ENCODE measurements around the gene SETBP1. TPM values are rescaled to one million over a fixed set of nuclear protein-coding genes. Genes with fewer than 3 reads are reported as not detected.

Gene SETBP1
- total RNA-seq, 1 donor, result 22.8 TPM

- no peak overlapping the region for H3K4me3 ChIP-seq (ENCODE audit: insufficient read depth, low read length)
- no peak overlapping the region for H2AFZ ChIP-seq (ENCODE audit: low read length)
- no peak overlapping the region for H3K4me2 ChIP-seq (ENCODE audit: insufficient read depth, low read length)
- no peak for DNase-seq (ENCODE audit: insufficient read length, low spot score, missing footprints)
- H3K36me3 ChIP-seq (ENCODE audit: insufficient read depth, low read length), result no peaks in the 10 kb centered on the region
- H4K20me1 ChIP-seq (ENCODE audit: insufficient read depth, low read length), result no peaks in the 10 kb centered on the region
- TF ChIP-seq CTCF (IDR thresholded peaks at IDR 0.05; ENCODE audit: extremely low read depth, low read depth, low read length), result no peak
- H3K9me3 ChIP-seq (ENCODE audit: low read depth, low read length), result no peaks in the 10 kb centered on the region
- no peaks in the 10 kb centered on the region for H3K79me2 ChIP-seq (ENCODE audit: insufficient read depth, low read length)
- no peaks in the 10 kb centered on the region for H3K4me1 ChIP-seq (ENCODE audit: insufficient read depth, low read length)
- no peaks in the 10 kb centered on the region for H3K27me3 ChIP-seq (ENCODE audit: insufficient read depth, low read length)
- no peak overlapping the region for H3K27ac ChIP-seq (ENCODE audit: low read depth, low read length)
Observed at GRCh38 chr18:44878335-44878734, 197.6 kb downstream of the SETBP1 start.

- no peaks in the 10 kb centered on the region for H3K79me2 ChIP-seq (ENCODE audit: insufficient read depth, low read length)
- no peak for TF ChIP-seq CTCF (IDR thresholded peaks at IDR 0.05; ENCODE audit: extremely low read depth, low read depth, low read length)
- no peak overlapping the region for H2AFZ ChIP-seq (ENCODE audit: low read length)
- H3K4me1 ChIP-seq (ENCODE audit: insufficient read depth, low read length), result no peaks in the 10 kb centered on the region
- H3K4me3 ChIP-seq (ENCODE audit: insufficient read depth, low read length), result no peak overlapping the region
- no peak for DNase-seq (ENCODE audit: insufficient read length, low spot score, missing footprints)
- no peak overlapping the region for H3K4me2 ChIP-seq (ENCODE audit: insufficient read depth, low read length)
- no peaks in the 10 kb centered on the region for H4K20me1 ChIP-seq (ENCODE audit: insufficient read depth, low read length)
- H3K27me3 ChIP-seq (ENCODE audit: insufficient read depth, low read length), result no peaks in the 10 kb centered on the region
- H3K36me3 ChIP-seq (ENCODE audit: insufficient read depth, low read length), result no peaks in the 10 kb centered on the region
- no peaks in the 10 kb centered on the region for H3K9me3 ChIP-seq (ENCODE audit: low read depth, low read length)
- no peak overlapping the region for H3K27ac ChIP-seq (ENCODE audit: low read depth, low read length)
Observed at GRCh38 chr18:44880170-44880569, 199.5 kb downstream of the SETBP1 start.

GRCh38 chr18:44881461-44882162 is 200.9 kb downstream of the SETBP1 start:
- Histone ChIP-seq H3K4me2 (ENCODE audit: insufficient read depth, low read length) (no peak overlapping the region), H2AFZ (ENCODE audit: low read length) (no peak overlapping the region), H3K4me1 (ENCODE audit: insufficient read depth, low read length) (no peaks in the 10 kb centered on the region), H3K27me3 (ENCODE audit: insufficient read depth, low read length) (no peaks in the 10 kb centered on the region), H3K9me3 (ENCODE audit: low read depth, low read length) (no peaks in the 10 kb centered on the region), H3K4me3 (ENCODE audit: insufficient read depth, low read length) (no peak overlapping the region), H3K36me3 (ENCODE audit: insufficient read depth, low read length) (no peaks in the 10 kb centered on the region), H3K27ac (ENCODE audit: low read depth, low read length) (no peak overlapping the region), H4K20me1 (ENCODE audit: insufficient read depth, low read length) (no peaks in the 10 kb centered on the region), H3K79me2 (ENCODE audit: insufficient read depth, low read length) (no peaks in the 10 kb centered on the region)
- no peak for DNase-seq (ENCODE audit: insufficient read length, low spot score, missing footprints)
- TF ChIP-seq CTCF (IDR thresholded peaks at IDR 0.05; ENCODE audit: extremely low read depth, low read depth, low read length), result no peak

GRCh38 chr18:44882163-44882868 is 201.6 kb downstream of the SETBP1 start:
- no peak overlapping the region for H2AFZ ChIP-seq (ENCODE audit: low read length)
- no peaks in the 10 kb centered on the region for H3K9me3 ChIP-seq (ENCODE audit: low read depth, low read length)
- no peaks in the 10 kb centered on the region for H3K36me3 ChIP-seq (ENCODE audit: insufficient read depth, low read length)
- no peaks in the 10 kb centered on the region for H3K79me2 ChIP-seq (ENCODE audit: insufficient read depth, low read length)
- peaks cover 5% of the 10 kb centered on the region for H3K4me1 ChIP-seq (ENCODE audit: insufficient read depth, low read length)
- TF ChIP-seq CTCF (IDR thresholded peaks at IDR 0.05; ENCODE audit: extremely low read depth, low read depth, low read length), result no peak
- no peaks in the 10 kb centered on the region for H4K20me1 ChIP-seq (ENCODE audit: insufficient read depth, low read length)
- H3K4me2 ChIP-seq (ENCODE audit: insufficient read depth, low read length), result no peak overlapping the region
- no peak overlapping the region for H3K27ac ChIP-seq (ENCODE audit: low read depth, low read length)
- no peaks in the 10 kb centered on the region for H3K27me3 ChIP-seq (ENCODE audit: insufficient read depth, low read length)
- no peak for DNase-seq (ENCODE audit: insufficient read length, low spot score, missing footprints)
- no peak overlapping the region for H3K4me3 ChIP-seq (ENCODE audit: insufficient read depth, low read length)

All from osteoblast (primary cell).